Sciatic nerve (tissue), 2 donors: ENCODE results near the gene AUP1. TPM values are rescaled to one million over a fixed set of nuclear protein-coding genes. Genes with fewer than 3 reads are reported as not detected.
"Not testable (repeated sequence)": the region's sequence is repeated elsewhere in the genome, so short reads cannot be mapped to it uniquely, and the experiment has no call there.

Source experiments
- ATAC-seq: fragments of 200-7000 bp; cut with Tn5 transposase; one replicate; pipeline ENCODE4 v1.9.1; 2020; ENCODE audit warnings: mild to moderate bottlenecking, moderate library complexity
- DNase-seq: peaks from one replicate; pipeline ENCODE4 v3.0.0-alpha.2; 2020; ENCODE audit warnings: low spot score
- intact Hi-C: fragments of 100-400 bp; cut with DNase I; formaldehyde crosslinking; loops from one replicate; pipeline ENCODE4 v1.14.2; 2022
- total RNA-seq: library from RNA; stranded (reverse); fragmentation: NEBNext Ultra II Directional; extraction: Animal tissue kit (Norgen Biotek cat#: 25700); gene quantifications from one replicate; pipeline ENCODE4 v1.2.1, GENCODE V29; 2021
- donor health status: DM: no; HTN: no; CAD: no.
- donor health status: DM: no; HTN: no; CAD: no.

The AUP1 gene
- total RNA-seq, 1 donor from 2014 or later, result 75.3 TPM

DNA sequence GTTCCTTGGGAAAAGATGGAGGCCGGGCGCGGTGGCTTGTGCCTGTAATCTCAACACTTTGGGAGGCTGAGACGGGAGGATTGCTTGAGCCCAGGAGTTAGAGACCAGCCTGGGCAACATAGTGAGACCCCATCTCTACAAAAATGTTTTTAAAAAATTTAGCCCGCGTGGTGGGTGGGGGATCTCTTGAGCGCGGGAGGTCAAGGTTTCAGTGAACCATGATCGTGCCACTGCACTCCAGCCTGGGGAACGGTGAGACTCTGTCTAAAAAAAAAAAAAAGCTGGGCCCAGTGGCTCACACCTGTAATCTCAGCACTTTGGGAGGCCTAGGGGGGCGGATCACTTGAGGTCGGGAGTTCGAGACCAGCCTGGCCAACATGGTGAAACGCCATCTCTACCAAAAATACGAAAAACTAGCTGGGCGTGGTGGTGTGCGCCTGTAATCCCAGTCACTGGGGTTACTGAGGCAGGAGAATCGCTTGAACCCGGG is 45.8 kb downstream of the AUP1 start:
- intact Hi-C loops, result loop anchor here (5.0 kb wide), 1 partner anchor 104 kb away; no protein-coding TSS in a partner anchor
- ATAC-seq, DNase-seq: not testable (repeated sequence)

DNA sequence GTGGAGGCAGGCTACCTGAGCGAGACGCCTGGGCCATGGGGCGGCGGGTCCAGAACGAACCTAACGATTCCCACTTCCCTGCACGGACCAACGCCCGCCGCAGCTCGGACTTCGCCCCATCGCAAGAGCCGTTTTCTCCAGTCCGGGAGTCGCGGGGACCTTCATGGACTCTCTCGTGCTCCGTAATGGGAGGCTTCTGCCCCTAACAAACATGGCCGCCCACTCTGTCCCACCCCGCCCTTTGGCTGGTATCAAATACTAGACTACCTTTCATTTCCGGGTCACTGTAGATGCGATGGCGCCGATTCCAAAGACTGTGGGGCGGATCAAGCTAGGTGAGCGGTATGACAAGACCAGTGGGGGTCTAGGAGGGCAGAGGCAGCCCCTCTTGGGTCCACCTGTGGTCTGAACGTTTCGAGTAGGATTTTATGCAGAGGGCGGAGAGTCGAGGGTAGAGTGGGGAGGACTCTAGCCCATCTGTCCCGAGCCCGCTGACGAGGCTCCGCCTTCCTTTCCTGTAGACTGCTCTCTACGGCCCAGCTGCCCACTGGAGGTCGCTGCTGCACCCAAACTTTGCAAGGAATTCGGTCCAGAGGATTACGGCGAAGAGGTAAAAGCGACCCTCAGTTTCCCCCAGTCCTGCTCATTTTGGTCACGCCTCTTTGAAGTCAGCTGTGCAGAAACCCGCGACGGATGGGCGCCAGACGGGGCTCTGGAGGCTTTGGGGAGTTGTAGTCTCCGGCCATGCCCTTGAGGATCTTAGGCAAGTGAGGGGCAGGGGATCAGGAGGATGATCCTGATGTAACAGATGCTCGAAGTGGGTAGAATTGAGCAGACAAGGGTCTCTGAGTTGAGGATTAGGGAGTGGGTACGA is 46.5 kb downstream of the AUP1 start, which contains the start of the genes CCDC142 and TTC31:
Gene CCDC142, minus strand, starts transcription at position 198 of the 874 bp plus-strand sequence. Its CDS starts 161 bp downstream, at position 37.
Gene TTC31, plus strand, starts transcription at position 281 of the 874 bp plus-strand sequence. Its CDS starts 15 bp downstream, at position 296.
- intact Hi-C loops, result loop anchor here (5.0 kb wide), 1 partner anchor 104 kb away; no protein-coding TSS in a partner anchor
- DNase-seq, result peak; percentile 97
- ATAC-seq, result peak; percentile 99

DNA sequence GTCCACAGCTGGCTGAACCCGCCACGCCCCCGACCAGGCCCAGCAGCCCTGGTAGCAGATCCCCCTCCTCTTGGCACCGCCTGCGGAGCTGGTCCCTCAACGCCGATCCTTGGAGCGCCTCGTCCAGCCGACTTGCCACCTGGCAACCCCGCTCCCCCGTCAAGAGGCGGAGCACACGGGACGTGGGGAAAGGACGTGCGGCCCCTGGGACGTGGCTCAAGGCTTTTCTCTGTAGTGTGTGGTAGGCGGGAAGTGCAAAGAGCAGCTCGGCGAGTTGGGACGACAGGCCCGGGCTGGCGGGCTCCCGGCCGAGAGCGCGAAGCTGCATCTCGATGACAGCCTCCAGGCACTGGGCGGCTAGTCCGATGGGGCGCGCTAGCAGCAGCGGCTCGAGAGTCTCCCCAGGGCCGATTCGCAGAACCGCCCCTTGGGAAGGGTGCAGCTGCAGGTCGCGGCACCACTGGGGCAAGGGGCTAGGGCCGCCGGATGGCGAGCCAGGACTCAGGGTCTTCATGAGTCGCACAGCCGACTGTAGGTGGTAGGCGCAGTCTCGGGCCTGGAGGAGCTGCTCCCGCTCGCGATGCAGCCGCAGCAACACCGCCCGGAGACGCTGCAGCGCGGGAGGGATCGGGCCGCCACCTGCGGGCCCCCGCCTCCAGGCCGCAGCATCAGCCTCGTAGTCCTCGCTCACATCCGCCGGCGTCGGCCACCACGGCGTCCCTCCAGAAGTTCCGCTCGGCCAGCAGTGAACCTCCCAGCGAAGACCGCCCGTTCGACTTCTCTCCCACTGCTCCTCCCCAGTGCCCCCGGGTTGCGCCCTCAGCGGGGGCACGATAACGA is 47.3 kb downstream of the AUP1 start:
- DNase-seq, result no peak
- intact Hi-C loops, result loop anchor here (5.0 kb wide), 1 partner anchor 105 kb away; no protein-coding TSS in a partner anchor
- peak; percentile 69 for ATAC-seq

DNA sequence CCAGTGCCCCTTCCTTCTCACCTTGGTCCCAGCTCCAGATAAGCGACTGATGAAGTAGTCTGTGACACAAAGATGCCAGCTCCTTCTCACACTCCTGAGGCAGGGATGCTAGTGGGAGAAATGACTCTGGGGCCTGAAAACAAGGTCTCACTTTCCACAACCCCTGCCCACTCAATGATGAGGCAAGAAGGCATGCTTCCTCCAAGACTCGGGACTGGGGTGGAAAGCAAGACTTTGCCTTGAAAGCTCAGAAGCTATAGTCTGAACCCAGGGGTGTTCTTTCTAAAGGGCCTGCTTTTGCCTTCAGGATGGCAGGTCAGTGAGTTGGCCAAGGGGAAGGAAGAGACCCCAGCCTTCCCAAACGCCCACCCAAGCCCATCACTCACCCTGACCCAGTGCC is 48.1 kb downstream of the AUP1 start:
- intact Hi-C loops, result loop anchor here (5.0 kb wide), 1 partner anchor 106 kb away; no protein-coding TSS in a partner anchor
- DNase-seq (no peak), ATAC-seq (no peak)

Other genes starting within 250 kb of the AUP1 start
- 12.6 TPM for gene SLC4A5, start 186.3 kb downstream of the AUP1 start, total RNA-seq
- 146 TPM for gene DCTN1, start 149.4 kb downstream of the AUP1 start, total RNA-seq
- gene C2orf81, start 108.1 kb downstream of the AUP1 start, total RNA-seq, result 4.4 TPM
- gene WDR54, start 108.0 kb downstream of the AUP1 start, total RNA-seq, result 14.0 TPM
- gene RTKN, start 87.8 kb downstream of the AUP1 start, total RNA-seq, result 76.0 TPM
- gene INO80B, start 74.6 kb downstream of the AUP1 start, total RNA-seq, result 38.2 TPM
- 68.6 TPM for gene WBP1, start 71.3 kb downstream of the AUP1 start, total RNA-seq
- gene MOGS, start 64.3 kb downstream of the AUP1 start, total RNA-seq, result 39.5 TPM
- gene MRPL53, start 57.0 kb downstream of the AUP1 start, total RNA-seq, result 54.4 TPM
- gene CCDC142, start 46.7 kb downstream of the AUP1 start, total RNA-seq, result 25.0 TPM
- gene TTC31, start 46.6 kb downstream of the AUP1 start, total RNA-seq, result 22.6 TPM
- 0.53 TPM for gene LBX2, start 30.1 kb downstream of the AUP1 start, total RNA-seq
- 13.7 TPM for gene PCGF1, start 22.0 kb downstream of the AUP1 start, total RNA-seq
- gene TLX2, start 15.3 kb downstream of the AUP1 start, total RNA-seq, result not detected
- not detected for gene DQX1, start 3.5 kb downstream of the AUP1 start, total RNA-seq
- 34.5 TPM for gene HTRA2, start 227 bp upstream of the AUP1 start, total RNA-seq
- gene LOXL3, start 24.2 kb upstream of the AUP1 start, total RNA-seq, result 9.2 TPM
- gene DOK1, start 25.0 kb upstream of the AUP1 start, total RNA-seq, result 17.3 TPM
- 1.1 TPM for gene M1AP, start 118.6 kb upstream of the AUP1 start, total RNA-seq
- gene SEMA4F, start 124.5 kb upstream of the AUP1 start, total RNA-seq, result 11.5 TPM